Neural cell (in vitro differentiated cells): ENCODE results near the gene NEDD4L.

Experiments
- CTCF ChIP-seq: fragments of 450-650 bp; IDR thresholded peaks from 2 replicates; pipeline ENCODE4 v1.5.1; 2014; ENCODE audit warnings: antibody characterized with exemption, mild to moderate bottlenecking, moderate library complexity; ENCODE audit not compliant: poor library complexity, severe bottlenecking
- EP300 ChIP-seq: fragments of 450-650 bp; conservative IDR thresholded peaks from 2 replicates; pipeline ENCODE4 v1.6.1; 2014; ENCODE audit warnings: antibody characterized with exemption, mild to moderate bottlenecking, moderate library complexity; ENCODE audit not compliant: poor library complexity, severe bottlenecking
- EZH2 ChIP-seq: fragments of 200-600, 300-800 bp; shearing (Covaris generic), sonication (generic); IDR thresholded peaks from 2 replicates; pipeline ENCODE4 v1.6.1; 2014; ENCODE audit warnings: antibody characterized with exemption, low read length, borderline replicate concordance, mild to moderate bottlenecking; ENCODE audit not compliant: insufficient read depth, poor library complexity, severe bottlenecking
- MXI1 ChIP-seq: fragments of 450-650 bp; conservative IDR thresholded peaks from 2 replicates; pipeline ENCODE4 v1.6.1; 2014; ENCODE audit warnings: antibody characterized with exemption, mild to moderate bottlenecking; ENCODE audit not compliant: poor library complexity, severe bottlenecking
- POLR2AphosphoS5 ChIP-seq: IDR thresholded peaks from 2 replicates; pipeline ENCODE4 v1.6.1; 2012
- SMC3 ChIP-seq: fragments of 450-650 bp; conservative IDR thresholded peaks from 2 replicates; pipeline ENCODE4 v1.6.1; 2014; ENCODE audit warnings: antibody characterized with exemption, mild to moderate bottlenecking, moderate library complexity; ENCODE audit not compliant: poor library complexity
- TAF1 ChIP-seq: IDR thresholded peaks from 2 replicates; pipeline ENCODE4 v1.6.1; 2012; ENCODE audit warnings: low read depth
- TF ChIP-seq, protein P1 (sequence below): IDR thresholded peaks from 2 replicates; pipeline ENCODE4 v1.6.1; 2012; ENCODE audit warnings: borderline replicate concordance

- TF ChIP-seq CTCF, result no peak
- TF ChIP-seq POLR2AphosphoS5, result no peak
- no peak for TF ChIP-seq EZH2
- no peak for TF ChIP-seq EP300
- TF ChIP-seq MXI1, result no peak
- TF ChIP-seq SMC3, result no peak
- no peak for TF ChIP-seq TAF1
- TF ChIP-seq, protein P1, sequence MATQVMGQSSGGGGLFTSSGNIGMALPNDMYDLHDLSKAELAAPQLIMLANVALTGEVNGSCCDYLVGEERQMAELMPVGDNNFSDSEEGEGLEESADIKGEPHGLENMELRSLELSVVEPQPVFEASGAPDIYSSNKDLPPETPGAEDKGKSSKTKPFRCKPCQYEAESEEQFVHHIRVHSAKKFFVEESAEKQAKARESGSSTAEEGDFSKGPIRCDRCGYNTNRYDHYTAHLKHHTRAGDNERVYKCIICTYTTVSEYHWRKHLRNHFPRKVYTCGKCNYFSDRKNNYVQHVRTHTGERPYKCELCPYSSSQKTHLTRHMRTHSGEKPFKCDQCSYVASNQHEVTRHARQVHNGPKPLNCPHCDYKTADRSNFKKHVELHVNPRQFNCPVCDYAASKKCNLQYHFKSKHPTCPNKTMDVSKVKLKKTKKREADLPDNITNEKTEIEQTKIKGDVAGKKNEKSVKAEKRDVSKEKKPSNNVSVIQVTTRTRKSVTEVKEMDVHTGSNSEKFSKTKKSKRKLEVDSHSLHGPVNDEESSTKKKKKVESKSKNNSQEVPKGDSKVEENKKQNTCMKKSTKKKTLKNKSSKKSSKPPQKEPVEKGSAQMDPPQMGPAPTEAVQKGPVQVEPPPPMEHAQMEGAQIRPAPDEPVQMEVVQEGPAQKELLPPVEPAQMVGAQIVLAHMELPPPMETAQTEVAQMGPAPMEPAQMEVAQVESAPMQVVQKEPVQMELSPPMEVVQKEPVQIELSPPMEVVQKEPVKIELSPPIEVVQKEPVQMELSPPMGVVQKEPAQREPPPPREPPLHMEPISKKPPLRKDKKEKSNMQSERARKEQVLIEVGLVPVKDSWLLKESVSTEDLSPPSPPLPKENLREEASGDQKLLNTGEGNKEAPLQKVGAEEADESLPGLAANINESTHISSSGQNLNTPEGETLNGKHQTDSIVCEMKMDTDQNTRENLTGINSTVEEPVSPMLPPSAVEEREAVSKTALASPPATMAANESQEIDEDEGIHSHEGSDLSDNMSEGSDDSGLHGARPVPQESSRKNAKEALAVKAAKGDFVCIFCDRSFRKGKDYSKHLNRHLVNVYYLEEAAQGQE, result no peak
Observed at GRCh38 chr18:58402247-58402646, 358.2 kb downstream of the NEDD4L start.
